HepG2 (cell line): ENCODE data around the gene ABHD3. TPM values are rescaled to one million over a fixed set of nuclear protein-coding genes. Genes with fewer than 3 reads are reported as not detected.
A peak's percentile ranks its signal among the peaks of the same experiment; 100 is the strongest.

Experiments used
- E2F5 ChIP-seq: sonication (generic); formaldehyde crosslinking; conservative IDR thresholded peaks from 2 replicates; pipeline ENCODE4 v1.4.0; 2020; ENCODE audit warnings: missing genetic modification reagents
- ELF3 ChIP-seq: IDR thresholded peaks from 2 replicates; pipeline ENCODE4 v1.6.1; 2016; ENCODE audit warnings: missing genetic modification reagents, missing compliant biosample characterization
- ETV5 ChIP-seq: IDR thresholded peaks from 2 replicates; pipeline ENCODE4 v1.6.1; 2018; ENCODE audit warnings: missing biosample characterization, missing genetic modification reagents, inconsistent platforms, borderline replicate concordance
- GFI1 ChIP-seq: sonication (generic); formaldehyde crosslinking; IDR thresholded peaks from 2 replicates; pipeline ENCODE4 v1.5.0; 2020; ENCODE audit warnings: missing genetic modification reagents, mild to moderate bottlenecking, borderline replicate concordance
- HES4 ChIP-seq: sonication (generic); formaldehyde crosslinking; IDR thresholded peaks from 2 replicates; pipeline ENCODE4 v1.9.0; 2021; ENCODE audit warnings: mild to moderate bottlenecking, missing genetic modification reagents, borderline replicate concordance
- KAT7 ChIP-seq: IDR thresholded peaks from 2 replicates; pipeline ENCODE4 v1.6.1; 2018; ENCODE audit warnings: borderline replicate concordance, missing compliant biosample characterization
- MAZ ChIP-seq, 2 experiments: sonication (generic) in 1 of 2; formaldehyde crosslinking in 1 of 2; IDR thresholded peaks; 2 replicates each; pipeline versions ENCODE4 v1.5.0 to v1.6.1; 2012 to 2020; ENCODE audit warnings: low read depth in 2 of 2, mild to moderate bottlenecking in 2 of 2, borderline replicate concordance in 1 of 2, improper control_type of control experiment in 1 of 2, low read length in 1 of 2, missing genetic modification reagents in 1 of 2, moderate library complexity in 1 of 2
- MXD3 ChIP-seq: IDR thresholded peaks from 2 replicates; pipeline ENCODE4 v1.6.1; 2016; ENCODE audit warnings: mild to moderate bottlenecking, missing biosample characterization, missing genetic modification reagents
- NFATC3 ChIP-seq: sonication (generic); formaldehyde crosslinking; IDR thresholded peaks from 2 replicates; pipeline ENCODE4 v1.5.1; 2020; ENCODE audit warnings: mild to moderate bottlenecking, missing genetic modification reagents
- NR2F1 ChIP-seq, 2 experiments: fragments of 450-650 bp in 1 of 2; formaldehyde crosslinking in 1 of 2; IDR thresholded peaks; 2 replicates each; pipeline versions ENCODE4 v1.5.0 to v1.6.1; 2016 to 2020; ENCODE audit warnings: mild to moderate bottlenecking in 1 of 2, missing compliant biosample characterization in 1 of 2, missing genetic modification reagents in 1 of 2, moderate library complexity in 1 of 2
- PITX1 ChIP-seq: sonication (generic); formaldehyde crosslinking; IDR thresholded peaks from 2 replicates; pipeline ENCODE4 v1.5.1; 2020; ENCODE audit warnings: mild to moderate bottlenecking, missing genetic modification reagents
- REST ChIP-seq, 2 experiments: IDR thresholded peaks; 2 replicates each; pipeline ENCODE4 v1.6.1; 2011 to 2012; ENCODE audit warnings: low read length in 2 of 2, borderline replicate concordance in 1 of 2, low read depth in 1 of 2, mild to moderate bottlenecking in 1 of 2, moderate library complexity in 1 of 2
- SAP130 ChIP-seq: IDR thresholded peaks from 2 replicates; pipeline ENCODE4 v1.6.1; 2016; ENCODE audit warnings: low read depth
- SRSF4 ChIP-seq: fragments of 200-400 bp; formaldehyde crosslinking; IDR thresholded peaks from one replicate; pipeline ENCODE4 v1.6.1; 2018; ENCODE audit warnings: mild to moderate bottlenecking, low read depth, low read length, moderate library complexity; ENCODE audit not compliant: poor library complexity, severe bottlenecking
- TBP ChIP-seq: sonication (generic); formaldehyde crosslinking; IDR thresholded peaks from 2 replicates; pipeline ENCODE4 v1.5.0; 2020; ENCODE audit warnings: missing genetic modification reagents
- ZNF280B ChIP-seq: sonication (generic); formaldehyde crosslinking; IDR thresholded peaks from 2 replicates; pipeline ENCODE4 v1.5.0; 2020; ENCODE audit warnings: missing genetic modification reagents, mild to moderate bottlenecking, borderline replicate concordance
- ZNF556 ChIP-seq: sonication (generic); formaldehyde crosslinking; IDR thresholded peaks from 2 replicates; pipeline ENCODE4 v1.4.0; 2020; ENCODE audit warnings: mild to moderate bottlenecking, missing genetic modification reagents, borderline replicate concordance
- ZNF574 ChIP-seq: sonication (generic); formaldehyde crosslinking; IDR thresholded peaks from 2 replicates; pipeline ENCODE4 v1.4.0; 2020; ENCODE audit warnings: missing genetic modification reagents
- ZNF598 ChIP-seq: sonication (generic); formaldehyde crosslinking; IDR thresholded peaks from 2 replicates; pipeline ENCODE4 v1.5.1; 2020; ENCODE audit warnings: mild to moderate bottlenecking, missing genetic modification reagents, borderline replicate concordance
- polyA plus RNA-seq, 8 experiments: library from polyadenylated mRNA; depleted of rRNA in 3 of 8; stranded (reverse) in 7 of 8; unstranded in 1 of 8; fragments of >200 nt; fragmentation: Illumina TruSeq in 4 of 8; extraction: Trizol in 4 of 8; gene quantifications; 2 replicates each; pipeline versions ENCODE4 v1.2.1 to v1.2.3, GENCODE V29; 2011 to 2016; ENCODE audit warnings: low read depth in 4 of 8, missing spikeins in 1 of 8, mixed read lengths in 1 of 8; ENCODE audit not compliant: insufficient read depth in 1 of 8
- total RNA-seq, 5 experiments: library from RNA; depleted of rRNA; stranded (reverse); fragments of >200 nt; fragmentation: Illumina TruSeq; extraction: Trizol; gene quantifications; 2 replicates each; pipeline ENCODE4 v1.2.3, GENCODE V29; 2016; ENCODE audit warnings: low read depth in 1 of 5

Gene ABHD3
- total and polyA plus RNA-seq, 2 of the 13 experiments (the other 11 are each of a cell fraction or from before 2014, with no cell fraction given) = 32.1 to 40.2 TPM

- no peak for TF ChIP-seq MXD3 (CRISPR knock-in tag)
- TF ChIP-seq GFI1 (CRISPR knock-in tag) = peak; percentile 27; the same call in 1 of the 2 replicates
- TF ChIP-seq SRSF4 = no peak
- TF ChIP-seq ZNF556 = peak; percentile 52; the same call in 1 of the 2 replicates
- TF ChIP-seq ZNF280B (CRISPR knock-in tag) = no peak
- TF ChIP-seq ZNF574 (CRISPR knock-in tag) = 0 out of 2 replicates have a peak, but pooled peaks have one; percentile 26
- no peak for TF ChIP-seq KAT7
- no peak for TF ChIP-seq HES4 (CRISPR knock-in tag)
- TF ChIP-seq TBP = no peak
- peak; percentile 49 for TF ChIP-seq SAP130
- no peak for TF ChIP-seq NFATC3 (CRISPR knock-in tag)
- TF ChIP-seq MAZ (IDR thresholded peaks at IDR 0.05; ENCODE audit: borderline replicate concordance, low read depth, low read length) = no peak
- no peak for TF ChIP-seq MAZ (CRISPR knock-in tag; IDR thresholded peaks at IDR 0.05; ENCODE audit: low read depth)
- TF ChIP-seq REST (IDR thresholded peaks at IDR 0.05; ENCODE audit: borderline replicate concordance in 1 of 2, low read depth in 1 of 2, low read length in 2 of 2) = no peak
- peak; percentile 95 for TF ChIP-seq PITX1 (CRISPR knock-in tag)
- TF ChIP-seq ELF3 (CRISPR knock-in tag) = peak; percentile 49
- TF ChIP-seq ETV5 (CRISPR knock-in tag) = peak; percentile 15; the same call in 1 of the 2 replicates
- TF ChIP-seq NR2F1 (CRISPR knock-in tag; IDR thresholded peaks at IDR 0.05) = 0 out of 4 replicates have a peak, but pooled peaks of 1 of the 2 experiments have one; percentile 41
- no peak for TF ChIP-seq ZNF598 (CRISPR knock-in tag)
- TF ChIP-seq E2F5 (CRISPR knock-in tag) = no peak
Observed at GRCh38 chr18:21684731-21685130, 19.8 kb downstream of the ABHD3 start (continued).
